Effector memory CD8-positive, alpha-beta T cell (primary cell): ENCODE measurements around the gene POU3F1.
"Not testable (repeated sequence)": the region's sequence is repeated elsewhere in the genome, so short reads cannot be mapped to it uniquely, and the experiment has no call there.

ENCODE experiments used
- ATAC-seq: fragments of 150-1000 bp; cut with Tn5 transposase; replicated peaks from 2 replicates; pipeline ENCODE4 v1.10.0; 2021; ENCODE audit warnings: mild to moderate bottlenecking, moderate library complexity
- DNase-seq, 3 experiments: peaks; one replicate each; pipeline ENCODE4 v3.0.0; 2021
- H3K27ac Mint-ChIP-seq, 2 donors: one replicate each; pipeline ENCODE4 v1.8.0; 2022; ENCODE audit warnings: mild to moderate bottlenecking in 2 of 2, mixed read lengths in 2 of 2, moderate library complexity in 2 of 2
- H3K27me3 Mint-ChIP-seq, 2 donors: one replicate each; pipeline ENCODE4 v1.8.0; 2022; ENCODE audit warnings: mixed read lengths in 2 of 2
- H3K36me3 Mint-ChIP-seq: one replicate; pipeline ENCODE4 v1.8.0; 2022; ENCODE audit warnings: mild to moderate bottlenecking, moderate library complexity, mixed read lengths; ENCODE audit not compliant: insufficient read depth
- H3K4me1 Mint-ChIP-seq, 2 donors: one replicate each; pipeline ENCODE4 v1.8.0; 2022; ENCODE audit warnings: low read depth in 2 of 2, mixed read lengths in 2 of 2
- H3K4me3 Mint-ChIP-seq, 2 donors: one replicate each; pipeline ENCODE4 v1.8.0; 2022; ENCODE audit warnings: mild to moderate bottlenecking in 2 of 2, mixed read lengths in 2 of 2, moderate library complexity in 2 of 2
- H3K9me3 Mint-ChIP-seq, 2 donors: one replicate each; pipeline ENCODE4 v1.8.0; 2022; ENCODE audit warnings: mixed read lengths in 2 of 2

Gene POU3F1

GRCh38 chr1:38034871-38035270 lies 11.7 kb downstream of the POU3F1 start:
- Mint-ChIP-seq H3K27me3 (peaks cover 9 to 15% of the 10 kb centered on the region in 2 donors), H3K9me3 (no peaks in the 10 kb centered on the region), H3K36me3 (no peaks in the 10 kb centered on the region), H3K4me3 (no peak overlapping the region), H3K4me1 (peaks cover 9 to 12% of the 10 kb centered on the region in 2 donors), H3K27ac (no peak overlapping the region)
- ATAC-seq (no peak), DNase-seq (no peak)

- not testable (repeated sequence) for DNase-seq, H3K36me3 Mint-ChIP-seq, ATAC-seq, H3K27ac Mint-ChIP-seq, H3K27me3 Mint-ChIP-seq, H3K9me3 Mint-ChIP-seq, H3K4me3 Mint-ChIP-seq
- H3K4me1 Mint-ChIP-seq = peaks cover 23 to 26% of the 10 kb centered on the region in 2 donors
Observed at GRCh38 chr1:38032992-38033391, 13.6 kb downstream of the POU3F1 start.

- ATAC-seq (no peak), DNase-seq (no peak)
- Mint-ChIP-seq H3K9me3 (no peaks in the 10 kb centered on the region), H3K27me3 (no peaks in the 10 kb centered on the region), H3K4me3 (peak overlapping the region in 1 of 2 donors; percentile 7), H3K4me1 (peaks cover 36% of the 10 kb centered on the region in 2 donors), H3K36me3 (peaks cover 3% of the 10 kb centered on the region), H3K27ac (peak overlapping the region in 1 of 2 donors; percentile 89)
Observed at GRCh38 chr1:38031513-38031866, 15.1 kb downstream of the POU3F1 start.

DNA sequence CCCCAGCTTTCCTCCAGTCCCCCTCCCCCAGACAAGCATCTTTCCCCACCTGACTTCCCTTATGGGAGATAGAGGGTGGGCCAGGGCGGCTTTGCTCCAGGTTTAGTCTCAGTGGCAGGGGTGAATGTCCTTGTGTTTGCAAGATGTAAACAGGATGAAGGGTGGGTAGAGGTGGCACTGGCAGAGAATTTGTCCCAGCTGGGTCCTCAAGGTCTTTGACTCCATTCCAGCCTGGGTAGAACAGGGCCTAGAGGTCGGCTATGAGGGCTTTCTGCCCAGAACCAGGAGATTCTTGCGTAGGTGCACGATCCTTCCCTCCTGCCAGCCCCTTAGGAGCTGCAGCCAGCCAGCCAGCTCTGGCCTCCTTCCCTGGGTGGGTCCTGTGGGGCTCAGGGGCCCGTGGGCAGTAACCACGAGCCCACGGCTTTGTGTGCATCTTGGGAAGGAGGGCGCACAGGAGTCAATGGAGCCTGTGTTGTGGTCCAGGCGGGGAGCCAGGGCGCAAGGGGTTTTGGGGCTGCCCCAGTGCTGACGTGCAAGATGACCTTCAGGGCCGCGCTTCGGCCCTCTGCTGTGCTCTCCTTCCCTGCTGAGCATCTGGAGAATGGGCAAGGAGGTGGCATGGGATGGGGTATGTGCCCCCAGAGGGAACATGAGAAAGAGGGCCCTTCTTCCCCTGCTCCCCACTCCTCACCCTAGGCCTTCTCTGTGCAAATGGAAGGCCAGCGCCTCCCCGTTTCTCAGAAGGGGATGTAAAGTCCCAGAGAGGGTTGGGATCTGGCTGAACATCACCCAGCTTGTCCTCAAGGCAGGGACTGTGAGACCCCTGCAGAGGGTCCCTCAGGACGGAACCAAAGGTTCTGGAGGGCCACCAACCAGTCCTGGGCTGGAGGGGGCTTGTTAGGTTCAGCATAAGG lies 15.7 kb downstream of the POU3F1 start:
- Mint-ChIP-seq H3K27ac (peak overlapping the region; percentile 89 to 93), H3K4me3 (peak overlapping the region; percentile 52 to 54), H3K36me3 (peaks cover 7% of the 10 kb centered on the region), H3K4me1 (peaks cover 36 to 37% of the 10 kb centered on the region in 2 donors), H3K27me3 (no peaks in the 10 kb centered on the region), H3K9me3 (no peaks in the 10 kb centered on the region)
- ATAC-seq (no peak), DNase-seq (no peak)

- Mint-ChIP-seq H3K36me3 (peaks cover 14% of the 10 kb centered on the region), H3K27me3 (no peaks in the 10 kb centered on the region), H3K4me1 (peaks cover 36 to 37% of the 10 kb centered on the region in 2 donors), H3K9me3 (no peaks in the 10 kb centered on the region), H3K4me3 (peak overlapping the region; percentile 52 to 54), H3K27ac (peak overlapping the region; percentile 89 to 93)
- ATAC-seq (peak; percentile 83), DNase-seq (peak in 2 of 3 experiments; percentile 37)
Observed at GRCh38 chr1:38029685-38030511, 16.7 kb downstream of the POU3F1 start.

DNA sequence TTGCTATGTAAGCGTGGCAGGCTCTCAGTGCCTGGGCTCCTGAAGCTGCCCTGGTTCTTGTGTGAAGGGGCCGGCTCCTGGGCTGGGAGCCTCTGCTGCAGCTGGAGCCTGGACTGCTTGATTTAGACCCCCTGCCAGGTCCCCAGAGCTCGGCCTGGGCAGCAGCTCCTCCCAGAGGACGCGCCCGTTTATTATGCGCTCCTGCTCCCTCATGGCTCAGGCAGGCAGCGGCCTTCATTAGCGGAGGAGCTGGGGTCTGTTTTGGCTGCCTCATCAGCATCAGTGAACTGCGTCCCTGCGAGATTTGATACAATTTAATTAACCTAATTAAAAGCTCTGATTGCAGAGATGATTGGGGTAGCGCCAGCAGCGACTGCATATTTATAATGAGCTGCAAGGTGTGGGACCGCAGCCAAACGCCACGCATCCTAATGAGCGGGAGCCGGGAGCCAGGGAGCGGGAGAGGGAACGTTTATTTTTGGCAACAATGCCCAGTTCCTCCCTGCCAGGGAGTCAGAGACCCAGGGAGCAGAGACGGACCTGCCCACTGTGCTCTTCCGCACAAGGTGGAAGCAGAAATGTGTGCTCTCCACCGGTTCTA lies 17.4 kb downstream of the POU3F1 start:
- Mint-ChIP-seq H3K27me3 (no peaks in the 10 kb centered on the region), H3K27ac (peak overlapping the region; percentile 89 to 93), H3K9me3 (no peaks in the 10 kb centered on the region), H3K4me3 (peak overlapping the region in 1 of 2 donors; percentile 54), H3K4me1 (peaks cover 36 to 37% of the 10 kb centered on the region in 2 donors), H3K36me3 (peaks cover 22% of the 10 kb centered on the region)
- no peak for ATAC-seq
- no peak for DNase-seq

DNA sequence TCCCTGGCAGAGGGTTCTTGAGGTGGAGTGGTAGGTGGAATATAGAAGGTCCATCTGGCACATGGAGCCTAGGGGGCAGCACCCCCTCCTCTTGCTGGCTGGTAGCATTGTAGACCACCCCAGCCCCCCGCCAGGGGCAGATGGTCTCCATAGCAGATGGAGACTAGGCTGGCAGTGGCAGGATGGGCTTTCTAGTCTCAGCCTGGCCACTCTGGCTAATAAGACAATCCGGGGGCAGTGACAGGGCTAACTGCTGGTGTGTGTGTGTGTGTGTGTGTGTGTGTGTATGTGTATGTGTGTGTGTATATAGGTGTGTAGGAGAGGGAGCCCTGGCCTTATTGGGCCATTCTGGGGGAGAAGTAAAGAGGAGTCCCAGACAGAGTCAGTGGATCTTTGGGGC lies 17.9 kb downstream of the POU3F1 start:
- DNase-seq (no peak), ATAC-seq (no peak)
- no peaks in the 10 kb centered on the region for H3K27me3 Mint-ChIP-seq
- peaks cover 27% of the 10 kb centered on the region for H3K36me3 Mint-ChIP-seq
- peaks cover 36 to 37% of the 10 kb centered on the region in 2 donors for H3K4me1 Mint-ChIP-seq
- peak overlapping the region in 1 of 2 donors; percentile 20 for H3K4me3 Mint-ChIP-seq
- H3K9me3 Mint-ChIP-seq = no peaks in the 10 kb centered on the region
- peak overlapping the region; percentile 89 to 93 for H3K27ac Mint-ChIP-seq

DNA sequence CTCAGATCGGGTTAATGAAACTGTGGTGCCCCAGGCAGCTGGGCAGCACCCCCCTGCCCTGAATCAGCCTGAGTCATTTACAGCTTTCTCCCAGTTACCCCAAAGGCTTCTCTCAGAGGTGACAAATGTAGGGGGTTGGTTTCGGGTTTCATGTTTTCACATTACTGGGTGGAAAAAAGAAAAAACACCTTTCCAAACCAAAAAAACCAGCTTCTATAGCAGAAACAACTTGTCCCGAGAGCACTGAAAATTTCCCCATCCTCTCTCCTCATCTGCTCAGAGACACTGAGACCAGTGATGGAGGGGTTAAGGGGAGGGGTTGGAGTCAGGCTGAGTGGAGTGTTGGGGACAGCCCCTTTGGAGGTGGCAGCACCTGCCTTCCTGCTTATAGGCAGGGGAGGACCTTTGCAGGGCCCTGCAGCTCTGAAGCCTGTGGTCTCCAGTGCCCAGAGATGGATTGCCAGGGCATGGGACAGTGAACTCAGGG lies 18.4 kb downstream of the POU3F1 start:
- peaks cover 36 to 37% of the 10 kb centered on the region in 2 donors for H3K4me1 Mint-ChIP-seq

GRCh38 chr1:38027201-38028104 lies 19.1 kb downstream of the POU3F1 start:
- H3K4me3 Mint-ChIP-seq = no peak overlapping the region
- H3K27ac Mint-ChIP-seq = peak overlapping the region; percentile 89 to 93
- no peaks in the 10 kb centered on the region for H3K9me3 Mint-ChIP-seq
- no peaks in the 10 kb centered on the region for H3K27me3 Mint-ChIP-seq
- ATAC-seq (no peak), DNase-seq (no peak)
- peaks cover 36 to 37% of the 10 kb centered on the region in 2 donors for H3K4me1 Mint-ChIP-seq
- H3K36me3 Mint-ChIP-seq = peaks cover 39% of the 10 kb centered on the region

More for the DNA sequence above, 18.4 kb downstream of the POU3F1 start:
- Mint-ChIP-seq H3K27ac (peak overlapping the region; percentile 89 to 93), H3K27me3 (no peaks in the 10 kb centered on the region), H3K4me3 (no peak overlapping the region), H3K9me3 (no peaks in the 10 kb centered on the region), H3K36me3 (peaks cover 32% of the 10 kb centered on the region)
- DNase-seq = no peak
- peak; percentile 60 for ATAC-seq

GRCh38 chr1:38026592-38027200 lies 19.9 kb downstream of the POU3F1 start:
- Mint-ChIP-seq H3K4me1 (peaks cover 36 to 37% of the 10 kb centered on the region in 2 donors), H3K36me3 (peaks cover 46% of the 10 kb centered on the region), H3K27ac (peak overlapping the region in 1 of 2 donors; percentile 51), H3K27me3 (no peaks in the 10 kb centered on the region), H3K9me3 (no peaks in the 10 kb centered on the region), H3K4me3 (no peak overlapping the region)
- no peak for ATAC-seq
- peak in 1 of 3 experiments; percentile 25 for DNase-seq

DNA sequence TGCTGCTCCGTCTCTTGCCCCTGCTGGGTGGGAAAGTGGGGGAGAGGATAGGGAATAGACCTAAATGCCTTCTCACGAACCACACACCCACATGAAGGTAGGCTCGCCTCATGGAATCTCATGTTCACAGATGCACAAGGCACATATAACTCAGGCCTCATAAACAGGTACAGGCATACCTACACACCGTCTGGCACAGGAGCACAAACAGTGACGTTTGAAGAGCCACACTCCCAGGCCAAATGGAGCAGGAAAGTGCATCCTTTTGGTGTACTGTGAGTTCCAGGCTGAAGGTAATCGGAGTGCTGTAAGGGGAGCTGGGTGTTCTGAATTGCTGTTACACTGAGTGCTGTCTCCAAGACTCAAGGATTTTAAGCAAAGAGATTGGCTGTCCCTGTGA lies 20.9 kb downstream of the POU3F1 start:
- DNase-seq (no peak), ATAC-seq (no peak)
- H3K4me3 Mint-ChIP-seq = no peak overlapping the region
- H3K36me3 Mint-ChIP-seq = peaks cover 53% of the 10 kb centered on the region
- no peaks in the 10 kb centered on the region for H3K9me3 Mint-ChIP-seq
- no peak overlapping the region for H3K27ac Mint-ChIP-seq
- peaks cover 32 to 36% of the 10 kb centered on the region in 2 donors for H3K4me1 Mint-ChIP-seq
- H3K27me3 Mint-ChIP-seq = no peaks in the 10 kb centered on the region

DNA sequence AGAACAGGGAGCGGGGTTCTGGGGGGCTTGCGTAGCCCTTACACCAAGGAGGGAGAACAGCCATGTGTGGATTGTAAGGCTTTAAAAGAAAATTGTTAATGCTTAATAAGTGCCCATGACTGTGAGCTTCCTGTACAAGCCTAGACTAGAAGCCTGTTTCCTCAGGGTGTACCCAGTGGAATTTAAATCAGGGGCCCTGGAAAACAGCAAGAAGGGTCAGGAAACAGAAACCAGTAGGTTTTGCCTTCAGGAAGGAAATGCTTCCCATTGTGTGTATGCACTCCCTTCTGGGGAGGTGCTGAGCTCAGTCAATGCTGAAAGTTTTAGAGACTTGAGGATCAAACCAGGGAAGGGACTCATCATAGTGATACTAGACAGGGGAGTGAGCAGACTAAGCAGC lies 21.4 kb downstream of the POU3F1 start:
- no peak for DNase-seq
- no peak for ATAC-seq
- H3K27me3 Mint-ChIP-seq = no peaks in the 10 kb centered on the region
- no peaks in the 10 kb centered on the region for H3K9me3 Mint-ChIP-seq
- no peak overlapping the region for H3K4me3 Mint-ChIP-seq
- no peak overlapping the region for H3K27ac Mint-ChIP-seq
- H3K36me3 Mint-ChIP-seq = peaks cover 56% of the 10 kb centered on the region
- H3K4me1 Mint-ChIP-seq = peaks cover 27 to 32% of the 10 kb centered on the region in 2 donors
